Neural progenitor cell (in vitro differentiated cells): ENCODE results near the gene IL1RAP. TPM values are rescaled to one million over a fixed set of nuclear protein-coding genes. Genes with fewer than 3 reads are reported as not detected.

Experiments
- DNase-seq: peaks from one replicate; pipeline ENCODE4 v3.0.0-alpha.2; 2016; ENCODE audit warnings: low spot score
- H2AFZ ChIP-seq: fragments of 200-600 bp; sonication (generic); replicated peaks from 2 replicates; pipeline ENCODE4 v1.6.1; 2016; ENCODE audit warnings: antibody characterized with exemption
- H3F3A ChIP-seq: fragments of 200-600 bp; sonication (generic); 2 replicates; pipeline ENCODE4 v1.6.1; 2016; ENCODE audit warnings: antibody characterized with exemption, low read depth
- H3K27ac ChIP-seq: fragments of 200-600 bp; sonication (generic); 2 replicates; pipeline ENCODE4 v1.5.1; 2016; ENCODE audit warnings: mild to moderate bottlenecking
- H3K27me3 ChIP-seq: fragments of 200-600 bp; sonication (generic); 2 replicates; pipeline ENCODE4 v1.6.1; 2016; ENCODE audit warnings: mild to moderate bottlenecking, moderate library complexity
- H3K36me3 ChIP-seq: fragments of 200-600 bp; sonication (generic); 2 replicates; pipeline ENCODE4 v1.5.1; 2016
- H3K4me1 ChIP-seq: fragments of 200-600 bp; sonication (generic); 2 replicates; pipeline ENCODE4 v1.6.1; 2016; ENCODE audit warnings: mixed run types
- H3K4me2 ChIP-seq: fragments of 200-600 bp; sonication (generic); 2 replicates; pipeline ENCODE4 v1.6.1; 2016
- H3K4me3 ChIP-seq: fragments of 200-600 bp; sonication (generic); 2 replicates; pipeline ENCODE4 v1.5.1; 2016
- H3K79me2 ChIP-seq: fragments of 200-600 bp; sonication (generic); 2 replicates; pipeline ENCODE4 v1.6.1; 2016; ENCODE audit warnings: low read depth
- H3K9ac ChIP-seq: fragments of 200-600 bp; sonication (generic); 2 replicates; pipeline ENCODE4 v1.6.1; 2016
- H3K9me3 ChIP-seq: fragments of 200-600 bp; sonication (generic); 2 replicates; pipeline ENCODE4 v1.5.1; 2016; ENCODE audit warnings: low read depth
- H4K20me1 ChIP-seq: fragments of 200-600 bp; sonication (generic); 2 replicates; pipeline ENCODE4 v1.6.1; 2016; ENCODE audit warnings: low read depth
- H3K27ac Mint-ChIP-seq: 3 replicates; pipeline ENCODE4 v1.8.0; 2021; ENCODE audit warnings: mixed read lengths
- H3K27me3 Mint-ChIP-seq: 2 replicates; pipeline ENCODE4 v1.8.0; 2022; ENCODE audit warnings: low read depth, mild to moderate bottlenecking, inconsistent platforms, moderate library complexity, mixed read lengths; ENCODE audit not compliant: insufficient read depth
- H3K36me3 Mint-ChIP-seq: 3 replicates; pipeline ENCODE4 v1.8.0; 2021; ENCODE audit warnings: mixed read lengths
- H3K4me1 Mint-ChIP-seq: 3 replicates; pipeline ENCODE4 v1.8.0; 2021; ENCODE audit warnings: mixed read lengths
- H3K4me3 Mint-ChIP-seq: 3 replicates; pipeline ENCODE4 v1.8.0; 2021; ENCODE audit warnings: mild to moderate bottlenecking, moderate library complexity, mixed read lengths
- H3K9me3 Mint-ChIP-seq: 3 replicates; pipeline ENCODE4 v1.8.0; 2020; ENCODE audit warnings: mixed read lengths
- EZH2 ChIP-seq: fragments of 200-600 bp; sonication (generic); IDR thresholded peaks from 2 replicates; pipeline ENCODE4 v1.6.1; 2017; ENCODE audit warnings: antibody characterized with exemption, mild to moderate bottlenecking, moderate library complexity
- EZH2phosphoT487 ChIP-seq: fragments of 200-600 bp; sonication (generic); IDR thresholded peaks from 2 replicates; pipeline ENCODE4 v1.6.1; 2017; ENCODE audit warnings: antibody characterized with exemption
- total RNA-seq: library from RNA; depleted of rRNA; stranded (reverse); fragments of >200 nt; gene quantifications from 2 replicates; pipeline ENCODE4 v1.2.3, GENCODE V29; 2015; ENCODE audit warnings: low replicate concordance
- TF ChIP-seq, protein P1 (sequence below): fragments of 200-600 bp; sonication (generic); IDR thresholded peaks from 2 replicates; pipeline ENCODE4 v1.5.1; 2017; ENCODE audit warnings: antibody characterized with exemption, mild to moderate bottlenecking

IL1RAP gene
- total RNA-seq, 1 donor from 2014 or later, result 11.3 TPM

DNA sequence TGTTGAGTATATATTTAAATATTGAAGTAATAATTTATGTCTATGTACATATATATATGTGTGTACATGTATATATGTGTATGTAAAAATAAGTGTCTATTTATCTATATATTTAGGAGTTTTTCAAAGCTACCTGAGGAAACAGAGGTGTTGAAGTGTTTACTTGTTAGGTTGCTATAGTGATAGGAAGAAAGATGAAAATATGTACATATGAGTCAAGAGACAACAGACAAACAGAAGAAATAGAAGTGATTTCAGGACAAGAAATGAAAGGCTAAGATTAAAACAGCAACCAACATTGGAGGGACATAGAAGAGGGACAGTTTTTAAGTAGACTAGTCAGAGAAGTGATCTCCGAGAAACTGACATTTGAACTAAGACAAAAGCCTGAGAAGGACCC is 11.1 kb downstream of the IL1RAP start:
- Histone ChIP-seq H4K20me1 (no peaks in the 10 kb centered on the region), H3K27me3 (no peaks in the 10 kb centered on the region)
- no peaks in the 10 kb centered on the region for H3K27me3 Mint-ChIP-seq

DNA sequence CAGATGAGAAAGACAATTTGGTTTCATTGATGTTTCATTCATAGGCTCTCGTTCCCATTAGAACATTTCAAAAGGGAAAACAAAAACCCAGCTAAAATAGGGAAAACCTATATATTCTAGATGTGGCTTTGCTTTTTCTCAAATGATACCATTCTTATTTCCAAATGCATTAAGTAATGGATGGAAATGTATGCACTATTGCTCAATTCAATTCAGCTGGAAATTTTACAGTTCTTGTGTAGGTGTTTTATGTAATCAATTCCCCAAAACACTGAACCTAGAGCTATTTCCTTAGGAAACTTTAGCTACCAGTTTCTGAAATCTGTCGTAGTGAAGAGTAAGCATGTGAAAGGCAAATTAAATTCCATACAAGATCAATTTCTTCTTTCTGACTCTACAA is 11.7 kb downstream of the IL1RAP start:
- Histone ChIP-seq H4K20me1 (no peaks in the 10 kb centered on the region), H3K4me2 (no peak overlapping the region), H3F3A (no peaks in the 10 kb centered on the region), H3K9ac (no peak overlapping the region), H3K9me3 (no peaks in the 10 kb centered on the region), H3K4me3 (no peak overlapping the region), H2AFZ (no peak overlapping the region), H3K27ac (no peak overlapping the region), H3K36me3 (no peaks in the 10 kb centered on the region), H3K4me1 (no peaks in the 10 kb centered on the region), H3K27me3 (no peaks in the 10 kb centered on the region), H3K79me2 (no peaks in the 10 kb centered on the region)
- Mint-ChIP-seq H3K27me3 (no peaks in the 10 kb centered on the region), H3K27ac (no peak overlapping the region), H3K9me3 (no peaks in the 10 kb centered on the region), H3K36me3 (peaks cover 8% of the 10 kb centered on the region), H3K4me1 (no peaks in the 10 kb centered on the region), H3K4me3 (no peak overlapping the region)
- no peak for DNase-seq
- TF ChIP-seq EZH2phosphoT487 (no peak), EZH2 (no peak)

More for the DNA sequence above, 11.1 kb downstream of the IL1RAP start:
- no peaks in the 10 kb centered on the region for H3K9me3 Mint-ChIP-seq
- H3K9me3 ChIP-seq, result no peaks in the 10 kb centered on the region
- no peaks in the 10 kb centered on the region for H3K79me2 ChIP-seq
- peaks cover 6% of the 10 kb centered on the region for H3K36me3 Mint-ChIP-seq
- no peaks in the 10 kb centered on the region for H3K4me1 ChIP-seq
- H3K4me1 Mint-ChIP-seq, result no peaks in the 10 kb centered on the region
- no peak overlapping the region for H3K9ac ChIP-seq
- no peaks in the 10 kb centered on the region for H3K36me3 ChIP-seq
- TF ChIP-seq EZH2phosphoT487, result no peak
- no peak for TF ChIP-seq EZH2
- TF ChIP-seq, protein P1, sequence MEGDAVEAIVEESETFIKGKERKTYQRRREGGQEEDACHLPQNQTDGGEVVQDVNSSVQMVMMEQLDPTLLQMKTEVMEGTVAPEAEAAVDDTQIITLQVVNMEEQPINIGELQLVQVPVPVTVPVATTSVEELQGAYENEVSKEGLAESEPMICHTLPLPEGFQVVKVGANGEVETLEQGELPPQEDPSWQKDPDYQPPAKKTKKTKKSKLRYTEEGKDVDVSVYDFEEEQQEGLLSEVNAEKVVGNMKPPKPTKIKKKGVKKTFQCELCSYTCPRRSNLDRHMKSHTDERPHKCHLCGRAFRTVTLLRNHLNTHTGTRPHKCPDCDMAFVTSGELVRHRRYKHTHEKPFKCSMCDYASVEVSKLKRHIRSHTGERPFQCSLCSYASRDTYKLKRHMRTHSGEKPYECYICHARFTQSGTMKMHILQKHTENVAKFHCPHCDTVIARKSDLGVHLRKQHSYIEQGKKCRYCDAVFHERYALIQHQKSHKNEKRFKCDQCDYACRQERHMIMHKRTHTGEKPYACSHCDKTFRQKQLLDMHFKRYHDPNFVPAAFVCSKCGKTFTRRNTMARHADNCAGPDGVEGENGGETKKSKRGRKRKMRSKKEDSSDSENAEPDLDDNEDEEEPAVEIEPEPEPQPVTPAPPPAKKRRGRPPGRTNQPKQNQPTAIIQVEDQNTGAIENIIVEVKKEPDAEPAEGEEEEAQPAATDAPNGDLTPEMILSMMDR, result no peak
- H3K4me3 Mint-ChIP-seq, result no peak overlapping the region
- H3K27ac Mint-ChIP-seq, result no peak overlapping the region
- DNase-seq, result no peak
- H2AFZ ChIP-seq, result no peak overlapping the region
- H3K4me3 ChIP-seq, result no peak overlapping the region
- H3K27ac ChIP-seq, result no peak overlapping the region
- no peak overlapping the region for H3K4me2 ChIP-seq
- H3F3A ChIP-seq, result no peaks in the 10 kb centered on the region

DNA sequence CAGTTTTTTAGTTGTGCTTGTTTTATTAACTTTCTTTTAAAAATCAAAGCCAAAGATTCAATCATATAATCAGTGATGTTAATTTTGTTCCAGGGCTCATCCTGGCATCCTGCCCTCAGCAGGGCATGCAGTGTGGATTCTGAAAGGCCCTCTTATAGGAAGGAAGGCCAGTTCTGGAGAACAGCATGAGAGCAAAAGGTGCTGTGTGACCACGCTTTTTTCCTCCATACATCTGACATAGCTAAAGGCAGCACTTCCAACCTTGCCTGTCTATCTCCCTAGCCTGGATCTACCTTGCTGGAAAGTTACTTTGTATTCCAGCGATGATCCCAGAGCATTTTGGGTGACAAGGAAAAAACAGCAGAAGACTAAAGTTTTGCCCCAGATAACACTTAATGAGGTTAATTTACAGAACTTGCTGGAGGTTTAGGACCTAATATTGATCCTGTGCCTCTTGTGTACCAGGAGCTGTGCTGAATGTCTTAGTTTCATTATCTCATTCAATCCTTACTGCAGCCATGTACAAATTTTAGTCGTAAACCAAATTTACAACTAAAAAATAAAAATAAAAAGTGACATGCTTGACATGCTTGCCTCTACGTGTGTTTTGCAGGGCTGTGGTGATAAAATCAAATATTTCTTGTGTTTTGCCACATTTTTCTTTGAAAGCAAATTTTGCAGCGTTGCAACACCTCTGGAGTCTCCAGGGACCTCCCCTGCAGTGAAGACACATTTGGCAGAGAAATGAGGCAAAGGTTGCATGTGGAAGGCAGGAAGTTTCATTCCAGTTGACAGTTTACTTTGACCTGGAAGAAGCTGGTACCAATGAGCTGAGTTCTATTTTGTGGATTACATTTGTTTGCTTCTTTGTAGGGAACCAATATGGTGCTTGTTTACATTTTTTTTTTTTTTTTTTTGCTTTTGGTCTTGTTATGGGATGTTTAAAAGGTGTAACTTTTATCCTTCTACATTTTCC is 13.2 kb downstream of the IL1RAP start:
- no peak overlapping the region for H2AFZ ChIP-seq

More for the DNA sequence above, 13.2 kb downstream of the IL1RAP start:
- H3K27ac Mint-ChIP-seq, result no peak overlapping the region
- Histone ChIP-seq H4K20me1 (no peaks in the 10 kb centered on the region), H3K27ac (no peak overlapping the region), H3K4me1 (no peaks in the 10 kb centered on the region), H3K9me3 (no peaks in the 10 kb centered on the region), H3K36me3 (no peaks in the 10 kb centered on the region), H3K79me2 (no peaks in the 10 kb centered on the region), H3K4me2 (no peak overlapping the region), H3K4me3 (no peak overlapping the region), H3K9ac (no peak overlapping the region), H3K27me3 (no peaks in the 10 kb centered on the region), H3F3A (no peaks in the 10 kb centered on the region)
- no peak for DNase-seq
- H3K36me3 Mint-ChIP-seq, result peaks cover 8% of the 10 kb centered on the region
- no peaks in the 10 kb centered on the region for H3K4me1 Mint-ChIP-seq
- H3K9me3 Mint-ChIP-seq, result no peaks in the 10 kb centered on the region
- TF ChIP-seq EZH2phosphoT487 (no peak), EZH2 (no peak)
- TF ChIP-seq, protein P1, result no peak
- H3K4me3 Mint-ChIP-seq, result no peak overlapping the region
- H3K27me3 Mint-ChIP-seq, result no peaks in the 10 kb centered on the region
